ENCODE results near the gene BLM.

Gene BLM

DNA sequence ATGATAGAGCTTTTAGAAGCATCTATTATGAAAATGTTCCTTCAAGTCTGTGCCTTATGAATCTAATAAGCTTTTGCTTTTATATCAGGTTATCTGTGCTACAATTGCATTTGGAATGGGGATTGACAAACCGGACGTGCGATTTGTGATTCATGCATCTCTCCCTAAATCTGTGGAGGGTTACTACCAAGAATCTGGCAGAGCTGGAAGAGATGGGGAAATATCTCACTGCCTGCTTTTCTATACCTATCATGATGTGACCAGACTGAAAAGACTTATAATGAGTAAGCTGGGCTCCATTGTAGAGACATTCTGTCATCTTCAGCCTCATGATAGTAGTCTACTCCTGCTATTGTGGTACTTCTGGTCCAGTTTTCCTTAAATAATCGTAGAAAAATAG lies 73.4 kb downstream of the BLM start:
- no peak for ATAC-seq

DNA sequence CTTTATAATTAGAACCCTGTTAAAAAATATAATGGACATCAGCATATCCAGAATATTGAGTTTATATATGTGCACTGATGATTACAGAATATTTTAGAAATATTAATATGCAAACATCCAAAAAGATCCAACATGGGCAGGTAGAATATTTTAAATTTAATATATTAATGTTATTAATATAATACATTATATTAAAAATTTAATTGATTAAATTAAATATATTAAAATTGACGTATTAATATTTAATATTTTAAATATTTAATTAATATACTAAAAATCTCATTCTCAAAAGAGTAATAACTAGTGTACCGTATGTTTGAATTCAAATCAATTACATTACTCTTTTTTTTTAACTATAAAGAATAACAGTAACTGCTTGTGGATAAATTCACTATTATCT lies 77.4 kb downstream of the BLM start:
- DNase-seq (no peak), ATAC-seq (no peak)

More for the DNA sequence above, 73.4 kb downstream of the BLM start:
- no peak for DNase-seq

DNA sequence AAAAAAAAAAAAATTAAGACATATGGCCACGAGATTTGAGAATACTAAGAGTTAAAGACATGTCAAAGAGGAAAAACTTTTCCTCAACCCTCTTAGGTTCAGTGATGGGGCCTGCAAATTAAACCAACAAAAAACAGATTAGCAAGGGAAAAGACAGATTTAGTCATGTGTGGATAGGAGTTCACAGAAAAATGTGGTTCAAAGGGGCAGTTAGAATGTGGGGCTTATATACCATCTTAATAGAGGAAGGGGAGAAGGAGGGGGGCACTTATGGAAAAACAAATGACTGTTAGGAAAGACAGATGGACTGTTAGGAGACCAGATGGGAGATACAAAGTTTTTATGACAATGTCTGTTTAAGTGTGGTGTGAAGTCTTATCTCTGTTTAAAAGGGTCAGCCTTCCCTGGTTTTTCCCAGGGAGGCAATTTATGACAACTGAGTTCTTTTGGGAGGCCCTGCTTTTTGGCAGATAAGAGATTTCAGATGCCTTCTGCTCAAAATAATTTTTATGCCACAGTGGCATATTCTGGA lies 82.6 kb downstream of the BLM start:
- no peak for DNase-seq
- ATAC-seq: no peak

DNA sequence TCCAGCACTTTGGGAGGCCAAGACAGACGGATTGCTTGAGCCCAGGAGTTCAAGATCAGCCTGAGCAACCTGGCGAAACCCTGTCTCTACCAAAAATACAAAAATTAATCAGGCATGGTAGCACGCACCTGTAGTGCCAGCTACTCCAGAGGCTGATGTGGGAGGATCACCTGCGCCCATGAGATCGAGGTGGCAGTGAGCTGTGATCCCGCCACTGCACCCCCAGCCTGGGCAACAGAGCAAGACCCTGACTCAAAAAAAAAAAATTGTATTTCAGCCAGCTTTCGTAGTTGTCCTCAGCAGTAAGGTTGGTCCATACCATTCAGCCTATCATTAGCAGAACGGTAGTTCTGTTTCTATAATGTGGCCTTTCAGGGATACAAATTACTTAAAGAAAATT lies 84.7 kb downstream of the BLM start:
- no peak for DNase-seq
- ATAC-seq: no peak

DNA sequence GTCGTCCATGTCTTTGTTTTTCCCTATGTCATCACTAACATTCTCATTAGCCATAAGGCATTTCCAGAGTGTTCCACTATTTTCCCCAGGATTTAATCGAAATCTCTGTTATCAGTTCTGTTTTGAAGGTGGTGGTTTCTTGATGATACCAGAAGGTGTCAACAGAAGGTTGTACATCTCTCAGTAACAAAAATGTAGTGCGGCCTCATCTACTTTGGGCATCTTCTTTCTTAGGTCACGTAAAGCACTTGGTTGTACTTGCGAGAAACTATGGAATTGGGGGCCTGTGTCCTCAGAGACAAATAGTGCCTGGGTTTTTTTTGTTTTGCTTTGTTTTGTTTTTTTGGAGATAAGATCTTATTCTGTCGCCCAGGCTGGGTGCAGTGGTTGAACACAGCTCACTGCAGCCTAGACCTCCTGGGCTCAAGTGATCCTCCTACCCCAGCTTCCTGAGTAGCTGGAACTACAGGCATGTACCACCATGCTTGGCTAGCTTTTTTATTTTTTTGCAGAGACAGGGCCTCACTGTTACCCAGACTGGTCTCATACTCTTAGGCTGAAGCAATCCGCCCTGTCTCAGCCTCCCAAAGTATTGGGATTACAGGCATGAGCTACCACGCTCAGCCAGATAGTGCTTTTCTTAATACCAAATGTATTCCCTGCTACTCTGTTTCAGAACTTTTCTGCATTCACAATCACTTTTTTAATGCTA lies 90.1 kb downstream of the BLM start:
- DNase-seq (no peak), ATAC-seq (no peak)

DNA sequence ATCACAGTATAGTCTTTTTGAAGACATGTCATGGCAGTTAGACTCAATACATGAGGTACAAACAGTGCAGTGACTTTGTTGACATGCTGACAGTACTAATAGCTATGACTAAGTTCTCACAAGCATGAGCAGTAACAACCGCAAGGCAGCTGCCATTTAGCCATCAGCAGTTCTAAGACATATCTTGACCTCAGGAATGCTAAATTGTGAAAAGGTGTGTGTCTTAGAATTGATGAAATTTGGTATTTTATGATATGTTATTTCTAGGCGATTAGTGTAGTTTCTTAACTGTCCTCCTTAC lies 90.6 kb downstream of the BLM start:
- ATAC-seq (peak; percentile 49), DNase-seq (no peak)

DNA sequence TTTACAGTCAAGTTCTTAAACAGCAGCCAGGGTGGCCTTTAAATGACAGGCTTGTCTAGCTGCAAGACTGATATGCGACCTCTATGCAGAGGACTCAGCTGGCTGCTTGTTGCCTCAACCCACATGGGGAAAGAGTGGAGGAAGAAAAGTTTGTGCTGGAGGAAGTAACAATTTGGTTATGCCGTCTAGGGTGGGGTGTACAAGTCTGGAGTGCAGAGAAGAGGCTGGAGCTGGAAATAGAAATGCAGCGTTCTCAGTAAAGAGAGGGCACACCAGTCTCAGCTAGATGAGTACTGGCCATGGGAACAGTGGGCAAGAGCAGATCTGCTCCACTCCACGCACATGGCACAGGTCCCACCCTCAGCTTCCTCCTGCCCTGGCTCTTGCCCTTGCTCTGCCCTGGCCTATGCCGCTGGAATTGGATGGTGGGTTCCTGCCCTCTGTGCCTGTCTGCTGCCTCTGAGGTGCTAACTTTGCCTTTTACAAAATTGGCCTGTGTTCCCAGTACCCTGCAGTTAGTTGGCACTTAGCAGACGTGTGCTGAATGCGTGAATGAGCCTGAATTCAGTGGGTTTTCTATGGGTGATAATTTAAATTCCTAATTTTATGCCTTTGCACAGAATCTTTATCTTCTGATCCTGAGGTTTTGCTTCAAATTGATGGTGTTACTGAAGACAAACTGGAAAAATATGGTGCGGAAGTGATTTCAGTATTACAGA lies 91.5 kb downstream of the BLM start:
- no peak for ATAC-seq

DNA sequence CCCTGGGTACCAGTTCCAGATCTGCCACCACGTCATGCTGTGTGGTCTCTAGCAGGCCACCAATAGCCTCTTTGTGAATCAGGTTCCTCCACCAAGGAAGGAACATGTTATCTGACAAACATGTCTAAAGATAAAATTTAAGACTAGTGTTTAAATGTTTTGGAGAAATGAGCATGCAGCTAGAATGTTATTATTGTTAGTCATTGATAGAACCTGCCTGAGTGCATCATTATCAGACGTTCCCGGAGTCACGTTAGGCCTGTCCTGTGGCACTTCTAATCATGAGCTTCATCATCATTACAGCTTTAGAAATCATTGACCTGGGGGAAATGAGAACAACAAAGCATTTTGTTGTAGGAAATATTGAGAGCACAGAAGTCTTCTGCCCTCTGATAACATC lies 92.4 kb downstream of the BLM start:
- DNase-seq: no peak
- no peak for ATAC-seq

More for the DNA sequence above, 91.5 kb downstream of the BLM start:
- DNase-seq: no peak

DNA sequence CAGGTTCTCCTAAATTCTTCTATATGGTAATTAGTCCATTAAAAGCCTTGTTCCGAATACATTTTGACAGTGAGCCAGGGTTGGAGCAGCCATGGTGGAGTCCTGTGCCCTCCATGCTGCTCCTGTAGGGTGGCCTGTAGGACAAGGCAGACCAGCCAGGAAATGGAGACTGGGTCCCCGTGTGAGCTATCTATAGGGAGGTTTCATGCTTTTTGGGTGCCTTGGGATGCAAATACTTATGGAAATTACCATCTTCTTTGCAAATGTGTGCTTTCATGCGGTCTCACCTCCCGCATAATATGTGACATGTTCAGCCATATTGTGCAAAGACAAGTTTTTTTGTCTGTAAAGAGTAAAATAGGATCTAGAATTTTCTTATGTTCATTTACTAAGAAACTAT lies 93.2 kb downstream of the BLM start:
- DNase-seq (no peak), ATAC-seq (no peak)

DNA sequence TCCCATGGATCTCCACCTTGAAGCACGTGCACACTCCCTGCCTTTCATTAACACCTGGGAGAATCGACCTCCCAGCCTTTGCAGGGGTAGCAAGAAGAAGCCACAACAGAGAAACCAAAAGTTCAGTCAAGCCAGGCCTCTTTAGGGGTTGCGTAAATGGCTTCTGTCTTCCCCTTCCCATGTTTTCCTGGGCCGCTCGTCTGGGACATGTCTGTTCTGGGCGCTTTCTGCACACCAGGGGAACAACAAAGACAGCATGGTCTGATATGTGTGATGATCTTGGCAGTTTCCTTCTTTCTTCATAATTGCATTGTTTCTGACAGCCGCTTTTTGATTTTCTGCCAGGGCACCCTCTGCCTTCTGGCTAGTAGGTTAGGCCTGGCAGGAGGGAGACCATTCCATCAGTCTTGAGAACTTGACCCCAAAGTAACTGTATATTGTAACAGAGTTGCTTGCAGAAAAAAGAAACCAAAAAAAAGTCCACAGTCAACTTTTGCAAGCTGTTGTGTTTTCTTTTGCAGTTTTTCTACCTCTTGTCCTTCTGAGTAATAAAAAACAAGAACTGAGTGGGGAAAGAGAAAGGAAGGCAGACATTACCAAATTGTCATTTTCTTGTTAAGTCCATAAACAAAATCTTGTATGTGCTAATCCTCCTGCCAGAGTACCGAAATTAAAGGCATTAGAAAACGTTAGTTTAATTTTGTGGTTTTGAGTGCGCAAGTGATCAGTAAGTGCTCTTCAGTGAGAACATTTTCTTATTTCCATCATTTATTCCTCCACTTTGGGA lies 95.2 kb downstream of the BLM start:
- DNase-seq (no peak), ATAC-seq (no peak)

DNA sequence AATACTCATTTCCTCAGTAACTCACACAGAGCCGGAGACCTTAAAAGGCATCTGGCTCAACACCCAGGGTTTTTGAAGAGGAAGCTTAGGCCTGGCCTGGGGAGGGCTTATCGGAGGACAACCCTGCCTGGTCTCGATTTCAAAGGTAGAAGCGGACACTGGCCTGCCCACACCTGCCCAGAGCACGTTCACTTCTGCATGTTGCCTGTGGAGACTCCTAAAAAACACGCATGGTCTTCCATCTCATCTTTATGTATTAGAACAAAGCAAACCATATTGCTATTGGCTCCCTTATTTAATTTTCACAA lies 95.8 kb downstream of the BLM start:
- ATAC-seq (no peak), DNase-seq (no peak)

DNA sequence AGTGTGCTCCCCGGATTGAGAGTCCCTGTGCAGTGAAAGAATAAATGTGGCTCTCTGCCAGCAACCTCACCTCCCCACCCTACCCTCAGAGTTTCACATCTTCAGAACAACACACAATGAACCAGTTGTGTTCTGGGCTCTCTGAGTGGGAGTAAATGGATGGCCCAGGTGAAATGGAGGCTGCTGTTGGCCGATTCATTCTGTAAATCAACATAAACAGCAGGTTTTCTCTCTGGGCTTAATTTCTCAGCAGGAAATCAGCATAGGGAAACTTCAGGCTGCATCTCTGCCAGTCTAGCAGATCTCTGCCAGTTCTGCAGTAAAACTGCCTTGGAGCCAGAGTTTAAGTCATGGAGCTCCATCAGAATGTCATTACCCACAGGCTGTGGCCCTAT lies 96.6 kb downstream of the BLM start:
- ATAC-seq (peak; percentile 39), DNase-seq (no peak)

DNA sequence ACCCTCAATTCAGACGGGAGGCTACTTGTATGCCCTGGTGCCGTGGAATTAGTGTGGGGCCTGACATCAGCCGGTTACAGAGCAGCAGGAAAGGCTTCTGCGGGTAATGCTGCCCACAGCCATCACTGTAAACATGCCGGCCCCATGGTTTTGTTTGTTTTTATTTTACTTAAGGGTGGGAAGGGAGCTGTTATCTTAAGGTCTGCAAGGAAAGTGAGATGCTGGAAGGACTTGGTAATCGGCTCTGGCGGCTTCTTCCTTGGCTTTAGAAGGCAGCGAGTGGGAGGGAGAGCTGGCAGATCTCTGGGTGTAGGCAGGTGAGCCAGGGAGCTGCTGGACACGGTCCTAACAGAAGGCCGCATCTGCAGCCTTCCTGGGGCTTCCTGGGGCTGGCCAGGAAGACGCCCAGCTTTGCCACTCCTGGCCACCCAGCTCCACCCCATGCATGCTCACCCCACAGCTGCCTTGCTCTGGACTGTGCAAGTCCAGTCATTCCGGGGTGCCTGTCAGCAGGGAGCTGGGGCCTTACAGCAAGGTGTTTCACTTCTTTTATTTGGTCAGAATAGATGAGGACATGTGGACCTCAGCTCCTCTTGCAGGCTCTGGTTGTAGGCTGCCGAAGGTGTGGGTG lies 97.2 kb downstream of the BLM start:
- ATAC-seq (no peak), DNase-seq (no peak)

DNA sequence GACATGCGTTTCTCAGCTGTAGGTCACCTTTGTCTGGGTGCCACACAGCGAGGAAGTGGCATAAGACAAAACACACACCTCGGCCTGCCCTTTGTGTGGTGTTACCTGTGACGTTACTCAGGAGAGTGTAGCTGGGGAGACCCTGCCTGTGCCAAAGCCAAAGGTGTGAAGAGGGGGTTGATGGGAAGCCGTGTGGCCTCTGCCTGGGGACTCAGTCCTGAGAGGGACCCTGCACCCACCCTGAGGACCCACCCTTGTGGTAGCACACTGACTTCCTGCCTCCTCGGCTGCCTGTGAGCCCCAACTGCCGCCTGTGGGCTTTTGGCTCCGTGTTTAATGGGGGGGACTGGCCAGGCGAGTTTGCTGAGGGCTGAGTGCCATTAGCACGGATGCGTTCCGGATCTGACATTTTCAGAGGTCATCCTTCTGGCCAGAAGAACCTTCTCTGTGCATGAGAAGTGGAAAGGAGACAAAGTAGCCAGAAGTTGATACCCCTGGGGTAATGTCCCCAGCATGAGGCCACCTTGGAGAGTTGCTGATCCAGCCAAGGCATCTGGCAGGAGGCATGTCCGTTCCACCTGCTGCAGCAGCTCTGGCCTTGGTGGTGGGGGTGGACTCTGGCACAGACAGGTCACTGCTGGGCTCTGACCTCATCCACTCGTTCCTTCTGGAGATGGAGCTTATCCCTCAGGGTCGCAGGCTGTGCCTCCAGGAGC lies 99.4 kb downstream of the BLM start:
- ATAC-seq (peak; percentile 25), DNase-seq (no peak)

DNA sequence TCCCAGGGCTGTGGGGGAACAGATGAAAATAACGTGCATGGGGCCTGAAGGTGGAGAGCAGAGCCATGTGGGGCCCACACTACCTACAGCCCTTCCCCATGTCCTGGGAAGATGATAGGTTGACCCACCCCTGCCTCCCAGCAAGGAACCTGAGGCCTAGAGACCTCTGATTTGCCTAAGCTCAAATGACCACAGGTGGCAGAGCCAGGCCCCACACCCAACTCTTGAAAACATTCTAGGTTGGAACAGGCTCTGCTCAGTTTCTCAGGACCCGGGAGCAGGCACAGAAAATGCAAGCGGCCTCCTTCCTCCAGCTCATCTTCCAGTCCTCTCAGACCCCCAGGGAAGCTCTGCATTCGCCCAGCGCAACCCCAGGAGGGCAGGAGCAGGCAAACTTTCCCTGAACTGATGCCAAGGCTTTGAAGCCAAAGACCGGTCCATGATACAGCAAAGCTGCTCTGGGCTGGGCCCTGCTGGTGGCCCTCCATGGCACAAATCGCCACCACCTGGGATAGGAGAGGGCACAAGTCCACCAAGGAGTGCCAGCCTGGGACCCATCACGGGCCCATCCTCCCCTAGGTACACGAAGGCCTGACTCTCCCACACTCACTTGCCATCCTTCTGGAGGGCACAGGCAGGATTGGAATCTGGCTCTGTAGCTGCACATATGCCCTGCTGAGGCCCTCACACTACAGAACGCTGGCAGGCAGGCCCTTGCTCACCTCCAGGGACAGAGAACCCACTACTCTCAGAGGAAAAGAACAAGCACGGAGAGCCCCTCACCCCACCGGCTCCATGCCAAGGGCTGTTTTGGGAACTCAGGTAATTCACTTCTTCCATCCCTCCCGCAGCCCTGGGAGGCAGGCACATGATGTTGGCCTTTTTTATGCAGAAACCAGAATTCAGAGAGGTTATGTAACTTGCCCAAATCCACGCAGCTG lies 100.2 kb downstream of the BLM start:
- ATAC-seq: no peak
- no peak for DNase-seq

DNA sequence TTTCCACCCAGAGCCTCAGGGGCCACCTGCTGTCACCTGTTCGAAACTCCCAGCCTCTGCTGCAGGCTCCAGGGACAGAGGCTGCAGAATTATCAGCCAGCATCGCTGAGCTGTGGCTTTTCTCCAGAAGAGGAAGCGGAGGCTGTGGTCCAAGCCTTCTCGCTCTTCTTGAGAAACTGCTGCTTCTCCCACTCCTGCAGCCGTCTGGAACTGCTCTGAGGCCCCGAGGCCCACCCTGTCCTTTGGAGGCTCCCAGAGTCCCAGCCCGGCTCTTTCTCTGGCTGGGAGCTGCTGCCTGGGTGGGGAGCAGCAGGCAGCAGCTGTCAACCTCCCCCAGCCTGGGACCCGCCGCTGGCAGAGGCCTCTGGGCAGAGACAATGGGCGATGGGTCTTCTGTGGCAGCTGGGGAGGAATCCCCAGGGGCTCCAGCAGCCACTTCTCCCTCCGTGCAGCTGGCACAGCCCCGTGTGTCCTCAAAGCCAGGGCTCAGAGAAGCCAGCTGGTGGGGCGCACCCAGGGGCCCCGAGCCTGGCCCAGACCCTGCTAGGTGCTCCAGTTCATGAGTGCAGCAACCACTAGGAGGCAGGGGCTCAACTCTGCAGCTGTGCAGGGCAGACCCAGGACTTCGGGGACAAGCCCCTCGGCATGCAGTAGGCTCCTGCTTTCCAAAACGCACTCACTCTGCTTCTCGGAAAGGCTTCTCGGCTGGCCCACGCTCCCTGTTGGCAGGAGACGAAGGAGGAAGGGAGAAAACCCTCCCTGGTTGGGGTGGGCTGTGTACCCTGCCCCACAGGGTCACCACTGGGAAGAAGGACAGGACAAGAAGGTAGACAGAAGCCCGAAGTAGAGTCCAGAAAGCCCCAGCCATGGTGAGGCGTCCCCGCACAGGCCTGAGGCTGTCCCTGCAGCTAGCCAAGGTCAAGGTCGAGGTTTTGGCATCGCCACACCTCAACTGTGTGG lies 101.4 kb downstream of the BLM start:
- DNase-seq: peak; percentile 50
- peak; percentile 45 for ATAC-seq

DNA sequence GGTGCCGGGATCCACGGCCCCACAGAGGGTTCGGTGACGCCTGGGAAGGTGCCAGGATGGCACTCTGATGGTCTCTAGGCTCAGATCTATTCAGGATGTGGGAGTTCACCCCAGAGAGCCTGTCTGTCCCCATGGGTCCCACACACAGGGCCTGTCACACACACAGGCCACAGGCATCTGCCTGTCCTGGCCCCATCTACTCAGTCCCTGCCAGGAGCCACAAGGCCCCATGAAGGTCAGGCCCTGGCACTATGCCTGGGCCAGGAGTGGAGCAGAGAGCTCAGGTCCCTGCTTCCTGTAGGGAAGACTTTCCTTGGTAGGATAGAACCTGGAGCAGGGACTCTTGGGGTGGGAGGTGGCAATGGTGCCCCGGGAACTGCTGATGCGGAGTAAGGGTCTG lies 102.2 kb downstream of the BLM start:
- ATAC-seq (no peak), DNase-seq (no peak)

DNA sequence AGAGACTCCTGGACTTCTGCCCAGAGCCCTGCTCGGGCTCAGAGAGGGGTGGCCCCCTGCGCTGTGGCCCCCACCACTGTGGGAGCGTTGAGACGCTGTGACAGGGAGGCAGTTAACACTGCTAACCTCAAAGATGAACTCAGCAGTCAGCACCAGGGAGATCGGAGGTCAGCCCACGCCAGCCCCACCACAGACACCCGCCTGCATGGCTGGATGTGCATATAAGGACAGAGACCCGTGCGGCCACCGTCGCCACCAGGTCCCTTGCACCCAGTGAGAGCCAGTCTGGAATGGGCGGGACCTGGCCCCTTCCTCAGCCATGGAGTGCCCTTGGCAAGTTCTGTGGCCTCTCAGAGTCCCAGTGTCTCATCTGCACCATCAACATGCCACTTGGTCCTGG lies 102.7 kb downstream of the BLM start:
- ATAC-seq (no peak), DNase-seq (no peak)

DNA sequence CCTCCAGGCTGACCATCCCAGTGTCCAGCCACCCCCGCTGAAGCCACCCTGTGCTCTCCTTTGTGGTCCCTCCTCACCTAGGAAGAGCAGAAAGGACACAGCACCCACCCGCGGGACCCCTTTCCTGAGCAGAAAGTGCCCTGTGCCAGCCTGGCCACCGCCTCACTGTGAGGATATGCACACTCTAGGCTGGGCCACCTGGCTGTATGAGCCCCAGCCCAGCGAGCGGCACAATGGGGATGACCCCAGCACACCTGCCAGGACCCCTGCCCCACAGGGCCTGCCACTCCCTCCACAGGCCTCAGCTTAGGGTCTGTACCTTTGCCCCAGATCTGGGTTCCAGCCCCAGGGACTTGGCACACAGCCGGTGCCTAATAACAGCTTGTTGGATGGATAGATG lies 103.3 kb downstream of the BLM start:
- ATAC-seq (no peak), DNase-seq (no peak)
